Right lobe of liver (tissue), 4 donors: ENCODE data around the gene NAGK.

Experiments used
- CTCF ChIP-seq, 4 donors: fragments of 200-600 bp in 3 of 4; fragments of 450-650 bp in 1 of 4; IDR thresholded peaks; one replicate each; pipeline versions ENCODE4 v1.5.1 to v1.8.0; 2016 to 2022; ENCODE audit warnings: antibody characterized with exemption in 4 of 4, mild to moderate bottlenecking in 2 of 4
- POLR2A ChIP-seq: fragments of 450-650 bp; IDR thresholded peaks from one replicate; pipeline ENCODE4 v1.6.1; 2017; ENCODE audit warnings: antibody characterized with exemption, mild to moderate bottlenecking
- donor health status: DM: no; HTN: no; CAD: no.
- donor health status: DM: no; HTN: no; CAD: no.
- donor health status: DM: no; HTN: yes; CAD: no.

DNA sequence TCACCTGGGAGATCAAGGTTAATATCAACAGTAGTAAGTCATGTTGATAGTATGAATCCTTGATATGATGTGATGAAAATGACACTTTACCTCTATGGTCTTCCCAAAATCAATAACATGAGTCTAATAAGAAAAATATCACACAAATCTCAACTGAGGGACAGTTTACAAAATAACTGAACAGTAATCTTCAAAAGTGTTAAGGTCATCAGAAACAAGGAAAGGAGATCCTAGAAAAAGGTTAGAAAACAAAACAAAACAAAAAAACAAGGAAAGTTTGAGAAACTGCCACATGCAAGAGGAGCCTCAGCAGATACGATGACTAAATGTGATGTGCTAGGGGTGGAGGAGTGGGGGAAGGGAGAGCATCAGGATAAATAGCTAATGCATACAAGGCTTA lies 45.4 kb downstream of the NAGK start:
- TF ChIP-seq CTCF (IDR thresholded peaks at IDR 0.05): no peak
- no peak for TF ChIP-seq POLR2A
